ENCODE measurements around the gene CFTR.
"Not testable (repeated sequence)": the region's sequence is repeated elsewhere in the genome, so short reads cannot be mapped to it uniquely, and the experiment has no call there.

CFTR gene

DNA sequence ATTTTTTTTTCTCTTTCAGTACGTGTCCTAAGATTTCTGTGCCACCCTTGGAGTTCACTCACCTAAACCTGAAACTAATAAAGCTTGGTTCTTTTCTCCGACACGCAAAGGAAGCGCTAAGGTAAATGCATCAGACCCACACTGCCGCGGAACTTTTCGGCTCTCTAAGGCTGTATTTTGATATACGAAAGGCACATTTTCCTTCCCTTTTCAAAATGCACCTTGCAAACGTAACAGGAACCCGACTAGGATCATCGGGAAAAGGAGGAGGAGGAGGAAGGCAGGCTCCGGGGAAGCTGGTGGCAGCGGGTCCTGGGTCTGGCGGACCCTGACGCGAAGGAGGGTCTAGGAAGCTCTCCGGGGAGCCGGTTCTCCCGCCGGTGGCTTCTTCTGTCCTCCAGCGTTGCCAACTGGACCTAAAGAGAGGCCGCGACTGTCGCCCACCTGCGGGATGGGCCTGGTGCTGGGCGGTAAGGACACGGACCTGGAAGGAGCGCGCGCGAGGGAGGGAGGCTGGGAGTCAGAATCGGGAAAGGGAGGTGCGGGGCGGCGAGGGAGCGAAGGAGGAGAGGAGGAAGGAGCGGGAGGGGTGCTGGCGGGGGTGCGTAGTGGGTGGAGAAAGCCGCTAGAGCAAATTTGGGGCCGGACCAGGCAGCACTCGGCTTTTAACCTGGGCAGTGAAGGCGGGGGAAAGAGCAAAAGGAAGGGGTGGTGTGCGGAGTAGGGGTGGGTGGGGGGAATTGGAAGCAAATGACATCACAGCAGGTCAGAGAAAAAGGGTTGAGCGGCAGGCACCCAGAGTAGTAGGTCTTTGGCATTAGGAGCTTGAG is at the start of gene CFTR:
Gene CFTR, plus strand, starts transcription at position 801 of the 830 bp plus-strand sequence. CDS start 70 bp downstream, outside the sequence.
- no peak for DNase-seq

DNA sequence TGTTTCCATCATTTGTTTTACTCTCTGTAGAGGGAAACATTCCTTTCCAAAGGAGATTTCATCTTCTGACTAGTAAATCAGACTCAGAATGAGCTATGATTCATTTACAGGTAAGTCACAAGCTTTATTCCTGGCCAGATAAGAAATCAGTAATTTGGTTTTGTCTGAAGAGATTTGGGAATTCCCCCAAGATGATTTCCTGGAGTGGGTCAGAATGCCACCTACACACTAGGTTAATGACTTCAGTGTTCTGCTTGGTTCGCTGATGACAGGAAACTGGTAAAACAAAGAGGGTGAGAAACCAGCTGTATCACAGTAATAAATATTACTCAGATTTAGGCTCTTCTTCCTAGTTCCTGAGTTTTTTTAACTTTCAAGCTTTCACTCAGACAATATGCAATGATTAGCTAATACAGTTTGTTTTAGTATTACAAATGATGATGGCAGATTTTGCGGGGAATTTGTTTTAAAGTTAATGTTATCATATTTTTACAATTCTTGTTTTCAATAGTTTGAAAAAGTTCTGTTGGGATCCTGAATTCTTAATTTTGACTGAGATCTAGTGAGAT is 44.3 kb upstream of the CFTR start:
- no peak for DNase-seq

DNA sequence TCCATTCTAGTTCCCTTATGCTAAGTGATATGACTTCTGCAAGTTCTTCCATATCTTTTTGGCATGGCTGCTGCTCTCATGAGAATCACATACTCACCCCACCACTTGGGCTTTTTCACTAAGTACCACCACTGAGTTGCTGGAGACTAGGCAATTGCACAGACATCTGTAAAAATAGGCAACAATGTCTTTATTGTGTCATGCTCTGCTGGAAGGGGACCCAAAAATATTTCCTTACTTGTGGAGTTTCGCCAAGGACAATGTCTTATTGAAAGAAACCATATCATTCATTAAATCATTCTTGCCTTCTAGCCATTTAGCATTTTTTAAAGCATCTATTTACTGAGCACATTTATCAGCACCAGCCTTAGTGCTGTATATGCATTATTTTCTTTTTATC is 35.2 kb upstream of the CFTR start:
- no peak for DNase-seq

DNA sequence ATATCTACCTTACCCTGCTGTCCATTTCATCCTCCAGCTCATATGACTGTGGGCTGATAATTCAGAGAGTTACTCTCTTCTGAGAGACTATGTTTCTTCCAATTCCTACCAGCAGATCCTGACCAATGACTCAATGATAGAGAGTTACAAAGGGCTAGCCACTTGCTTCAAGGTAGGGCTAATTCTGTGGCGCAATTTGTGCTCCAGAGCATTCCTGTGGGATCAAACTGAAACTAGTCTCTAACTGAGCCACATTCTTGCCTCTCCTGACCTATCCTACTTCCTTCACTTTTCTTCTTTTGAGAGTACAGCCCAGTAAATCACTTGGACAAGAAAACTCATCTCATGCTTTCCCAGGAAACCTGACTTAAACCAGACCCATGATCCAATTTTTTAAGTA is 34.6 kb upstream of the CFTR start:
- no peak for DNase-seq

DNA sequence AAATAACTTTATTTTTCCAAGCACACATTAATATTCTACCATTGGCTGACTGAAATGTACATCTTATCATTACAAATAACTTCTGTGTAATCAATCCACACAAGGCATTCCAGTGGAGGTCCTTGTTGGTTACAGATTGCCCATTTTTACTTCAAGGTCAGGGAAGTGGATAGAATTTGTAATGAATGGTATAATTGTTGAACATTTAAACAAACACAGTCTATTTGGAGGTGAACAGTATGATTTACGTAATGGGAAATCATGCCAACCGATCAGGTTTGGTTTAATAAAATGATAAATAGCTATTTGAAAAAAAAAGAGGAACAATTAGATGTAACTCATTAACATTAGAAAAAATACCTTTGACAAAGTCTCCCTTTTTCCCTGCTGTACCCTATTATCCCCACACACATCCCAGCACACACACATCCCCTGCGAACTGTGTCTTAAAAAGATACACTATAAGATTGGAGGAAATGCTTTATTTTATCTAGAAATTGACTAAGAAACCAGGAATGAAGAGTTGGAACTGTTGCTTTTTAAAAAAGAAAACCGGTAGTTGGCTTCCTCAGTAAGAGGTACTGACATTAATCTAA is 33.5 kb upstream of the CFTR start:
- DNase-seq: no peak

DNA sequence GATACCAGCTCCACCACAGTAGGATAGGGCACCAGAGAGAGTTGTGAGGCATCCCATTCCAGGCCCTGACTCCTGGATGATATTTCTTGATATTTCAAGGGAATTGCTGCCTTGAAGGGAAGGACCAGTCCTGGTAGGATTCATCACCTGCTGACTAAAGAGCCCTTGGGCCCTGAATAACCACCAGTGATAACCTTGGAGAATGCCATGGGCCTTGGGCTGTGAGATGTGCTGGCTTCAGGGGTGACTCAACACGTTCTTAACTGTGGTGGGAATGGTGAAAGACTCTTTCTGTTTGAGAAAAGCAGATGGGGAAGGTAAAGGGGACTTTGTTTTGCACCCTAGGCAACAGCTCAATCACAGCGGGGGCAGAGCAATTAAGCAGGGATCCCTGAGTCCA is 31.2 kb upstream of the CFTR start:
- no peak for DNase-seq

DNA sequence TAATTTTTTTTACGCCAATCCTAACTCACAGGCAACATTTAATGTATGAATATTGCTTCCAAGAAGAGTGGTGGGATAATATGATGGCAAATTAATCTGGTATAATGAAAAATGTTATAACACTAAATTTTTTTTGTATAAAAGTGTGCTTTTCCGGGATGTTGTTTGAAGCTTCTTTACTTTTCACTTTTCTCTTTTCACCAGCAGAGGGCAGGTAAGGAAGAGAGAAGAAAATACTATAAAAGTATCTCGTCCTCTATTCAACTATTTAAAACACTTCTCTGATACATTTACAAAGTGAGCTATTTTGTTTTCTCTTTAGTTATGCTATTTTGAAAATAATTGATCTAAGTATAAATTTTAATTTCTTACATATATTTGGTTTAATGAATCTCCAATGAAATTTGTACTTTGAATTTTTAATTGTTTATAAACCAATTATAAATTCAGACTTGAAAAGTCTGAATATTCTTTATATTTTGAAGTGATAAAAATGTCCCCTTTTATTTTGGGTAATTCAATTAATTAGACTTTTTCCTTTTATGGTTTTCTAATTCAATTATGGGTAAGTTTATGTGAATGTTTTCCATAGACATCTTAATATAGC is 20.7 kb upstream of the CFTR start:
- peak; percentile 50 for DNase-seq

DNA sequence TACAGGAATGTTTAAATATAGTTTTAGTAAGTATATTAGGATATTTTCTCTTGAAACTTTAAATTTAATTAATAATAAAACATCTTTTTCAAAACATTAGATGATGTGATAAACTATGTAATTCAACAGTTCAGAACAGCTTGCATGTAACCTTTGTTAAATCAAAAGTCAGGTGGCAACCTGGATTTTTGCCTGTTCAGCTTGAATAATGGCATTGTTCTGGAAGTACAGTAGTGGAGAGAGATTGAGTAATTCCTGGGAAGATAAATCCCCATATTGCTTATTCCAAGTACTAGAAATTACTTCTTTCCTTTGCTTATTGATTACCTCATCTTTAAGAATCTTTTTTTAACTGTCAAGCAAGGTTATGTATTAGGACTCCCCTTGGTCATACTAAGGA is 20.1 kb upstream of the CFTR start:
- no peak for DNase-seq

DNA sequence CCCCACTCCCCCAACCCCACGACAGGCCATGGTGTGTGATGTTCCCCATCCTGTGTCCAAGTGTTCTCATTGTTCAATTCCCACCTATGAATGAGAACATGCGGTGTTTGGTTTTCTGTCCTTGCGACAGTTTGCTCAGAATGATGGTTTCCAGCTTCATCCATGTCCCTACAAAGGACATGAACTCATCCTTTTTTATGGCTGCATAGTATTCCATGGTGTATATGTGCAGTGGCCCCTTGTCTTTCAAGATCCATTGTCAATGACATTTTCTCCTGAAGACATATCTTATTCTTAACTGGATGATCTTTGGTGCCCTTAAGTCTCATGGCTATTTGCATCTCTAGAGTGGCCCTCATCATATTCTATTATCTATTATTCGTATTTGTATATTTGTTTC is 19.0 kb upstream of the CFTR start:
- DNase-seq: not testable (repeated sequence)

DNA sequence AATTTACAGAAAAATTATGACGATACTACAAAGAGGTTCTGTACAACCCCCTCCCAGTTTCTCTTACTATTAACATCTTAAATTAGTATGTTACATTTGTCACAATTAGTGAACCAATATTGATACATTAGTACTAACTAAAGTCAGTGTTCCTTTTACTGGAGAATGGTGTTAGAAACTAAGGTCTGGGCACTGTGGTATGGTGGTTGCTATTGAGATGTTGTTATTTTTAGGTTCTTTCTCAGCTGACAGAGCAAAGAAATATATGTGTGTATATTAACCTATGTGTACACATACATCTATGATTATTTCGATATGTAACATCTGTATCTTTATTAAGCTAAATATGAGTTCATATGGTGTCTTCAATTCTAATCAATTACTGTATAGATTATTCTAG is 11.7 kb upstream of the CFTR start:
- DNase-seq: no peak

DNA sequence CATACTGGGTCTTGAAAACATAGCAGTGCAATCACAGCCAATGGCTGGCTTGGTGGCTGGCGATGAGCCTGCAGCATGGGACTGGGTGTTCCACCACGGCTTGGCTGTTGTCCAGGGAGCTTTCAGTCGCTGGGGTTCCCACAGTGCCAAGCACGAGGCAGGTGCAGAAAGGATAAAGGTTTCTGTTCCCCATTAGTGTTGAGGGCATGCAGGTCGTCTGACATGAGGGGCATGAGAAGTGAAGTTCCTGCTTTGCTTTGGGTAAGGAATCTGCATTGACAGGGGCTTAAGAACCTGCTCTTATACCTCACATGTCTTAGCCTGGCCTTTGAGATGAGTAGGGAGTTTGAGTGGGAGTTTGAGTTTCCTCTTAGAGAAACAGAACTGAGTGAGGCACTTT is 9.0 kb upstream of the CFTR start:
- no peak for DNase-seq

DNA sequence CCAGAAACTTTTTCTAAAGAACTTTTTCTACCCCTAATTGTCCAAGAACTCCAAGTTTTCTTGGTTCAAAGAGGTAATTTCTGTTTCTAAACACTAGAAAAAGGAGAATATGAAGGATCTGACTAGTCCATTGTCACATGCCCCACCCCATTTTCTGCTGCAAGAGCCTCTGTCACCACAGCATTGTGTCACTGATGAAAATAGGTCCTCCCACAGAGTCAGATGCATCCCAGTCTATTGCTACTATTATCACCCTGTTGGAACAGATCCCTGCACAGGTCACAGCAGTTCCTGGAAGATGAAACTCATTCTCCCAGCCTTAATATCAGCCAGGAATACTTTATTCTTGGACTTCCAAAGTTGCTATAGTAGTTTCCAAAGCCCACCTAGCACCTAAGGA is 7.5 kb upstream of the CFTR start:
- DNase-seq: no peak

DNA sequence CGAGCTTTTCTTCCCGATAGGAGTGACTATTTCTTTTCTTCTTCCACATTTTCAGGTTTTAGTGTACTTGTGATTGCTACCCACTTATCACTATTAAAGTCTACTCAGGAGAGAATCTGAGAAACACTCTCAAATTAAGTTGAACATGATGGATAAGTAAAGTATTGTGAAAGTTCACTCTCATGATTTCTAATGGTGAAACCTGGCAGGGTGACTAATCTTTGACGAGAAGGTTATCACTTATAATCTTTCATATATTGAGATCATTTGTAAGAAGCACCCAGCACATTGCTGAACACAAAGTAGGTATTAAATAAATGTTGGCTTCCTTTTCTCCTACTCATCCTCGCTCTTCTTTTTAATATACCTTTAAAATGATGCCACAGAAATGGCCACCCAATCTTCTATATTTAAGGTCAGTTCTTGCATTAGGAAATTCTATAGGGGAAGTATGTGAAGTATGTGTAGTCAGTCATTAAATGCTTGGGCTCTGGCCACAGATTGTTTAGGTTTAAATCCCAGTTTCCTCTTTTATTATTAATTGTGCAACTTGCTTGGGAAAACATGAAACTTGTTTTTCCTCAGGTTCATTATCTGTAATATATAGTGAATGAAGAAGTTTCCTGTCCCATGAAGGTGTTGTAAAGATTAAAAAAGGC is 3.1 kb upstream of the CFTR start:
- no peak for DNase-seq

DNA sequence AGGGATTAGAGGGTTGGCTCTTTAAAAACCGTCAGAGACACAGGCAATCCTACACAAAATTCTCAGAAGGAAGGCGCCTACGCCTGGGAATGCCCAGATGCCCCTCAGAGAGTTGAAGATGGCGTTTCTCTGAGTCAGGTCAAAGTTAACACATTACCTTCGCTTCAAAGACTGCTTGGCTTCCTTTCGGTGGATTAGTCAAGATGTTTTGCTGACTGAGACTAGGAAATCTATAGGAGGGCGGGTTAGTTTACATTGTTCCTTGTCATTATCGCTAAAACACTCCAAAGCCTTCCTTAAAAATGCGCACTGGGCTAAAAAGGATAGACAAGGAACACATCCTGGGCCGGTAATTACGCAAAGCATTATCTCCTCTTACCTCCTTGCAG is 995 bp upstream of the CFTR start:
- no peak for DNase-seq

DNA sequence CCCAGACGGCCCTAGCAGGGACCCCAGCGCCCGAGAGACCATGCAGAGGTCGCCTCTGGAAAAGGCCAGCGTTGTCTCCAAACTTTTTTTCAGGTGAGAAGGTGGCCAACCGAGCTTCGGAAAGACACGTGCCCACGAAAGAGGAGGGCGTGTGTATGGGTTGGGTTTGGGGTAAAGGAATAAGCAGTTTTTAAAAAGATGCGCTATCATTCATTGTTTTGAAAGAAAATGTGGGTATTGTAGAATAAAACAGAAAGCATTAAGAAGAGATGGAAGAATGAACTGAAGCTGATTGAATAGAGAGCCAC is 184 bp downstream of the CFTR start:
- no peak for DNase-seq

DNA sequence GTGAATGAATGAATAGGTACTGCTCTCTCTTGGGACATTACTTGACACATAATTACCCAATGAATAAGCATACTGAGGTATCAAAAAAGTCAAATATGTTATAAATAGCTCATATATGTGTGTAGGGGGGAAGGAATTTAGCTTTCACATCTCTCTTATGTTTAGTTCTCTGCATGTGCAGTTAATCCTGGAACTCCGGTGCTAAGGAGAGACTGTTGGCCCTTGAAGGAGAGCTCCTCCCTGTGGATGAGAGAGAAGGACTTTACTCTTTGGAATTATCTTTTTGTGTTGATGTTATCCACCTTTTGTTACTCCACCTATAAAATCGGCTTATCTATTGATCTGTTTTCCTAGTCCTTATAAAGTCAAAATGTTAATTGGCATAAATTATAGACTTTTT is 1.2 kb downstream of the CFTR start:
- no peak for DNase-seq

DNA sequence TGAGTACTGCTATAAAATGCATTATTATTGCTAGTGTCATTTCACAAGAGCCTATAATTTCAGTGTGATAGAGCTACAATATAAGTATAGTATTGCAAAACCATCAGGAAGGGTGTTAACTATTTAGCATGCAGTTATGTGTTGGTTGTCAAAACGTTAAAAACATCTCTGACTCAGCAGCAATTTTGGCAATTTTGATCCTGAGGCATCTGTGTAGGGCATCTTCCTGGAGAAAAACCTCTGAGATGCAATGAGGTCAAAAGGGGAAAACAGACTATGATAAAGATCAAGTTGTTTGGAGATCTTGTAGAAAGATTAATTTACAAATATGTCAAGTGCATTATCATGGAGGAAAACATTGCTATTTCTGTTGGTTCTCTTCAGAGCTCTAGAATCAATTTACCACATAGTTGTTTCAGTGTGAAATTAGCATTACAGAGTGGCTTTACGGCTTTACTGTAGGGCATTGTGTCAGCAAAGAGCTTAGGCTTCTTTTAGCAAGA is 5.3 kb downstream of the CFTR start:
- no peak for DNase-seq

DNA sequence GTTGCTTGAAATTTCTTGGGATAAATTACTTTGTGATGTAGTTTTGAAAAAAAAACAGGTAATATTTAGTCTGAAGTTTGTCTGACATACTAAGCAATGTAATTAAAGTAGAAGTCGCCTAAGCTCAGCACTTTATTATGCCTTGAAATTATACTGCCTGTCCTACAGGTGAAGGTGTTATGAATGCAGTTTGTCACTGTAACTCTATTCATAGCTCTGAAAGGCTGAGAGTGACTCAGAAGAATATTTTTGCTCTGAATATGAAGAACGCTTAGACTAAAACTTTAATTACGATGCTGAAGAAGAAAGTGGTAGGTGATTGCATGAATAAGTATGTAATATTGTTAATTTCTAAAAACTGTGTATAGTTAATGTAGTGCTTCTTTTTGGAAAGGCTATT is 9.2 kb downstream of the CFTR start:
- no peak for DNase-seq

DNA sequence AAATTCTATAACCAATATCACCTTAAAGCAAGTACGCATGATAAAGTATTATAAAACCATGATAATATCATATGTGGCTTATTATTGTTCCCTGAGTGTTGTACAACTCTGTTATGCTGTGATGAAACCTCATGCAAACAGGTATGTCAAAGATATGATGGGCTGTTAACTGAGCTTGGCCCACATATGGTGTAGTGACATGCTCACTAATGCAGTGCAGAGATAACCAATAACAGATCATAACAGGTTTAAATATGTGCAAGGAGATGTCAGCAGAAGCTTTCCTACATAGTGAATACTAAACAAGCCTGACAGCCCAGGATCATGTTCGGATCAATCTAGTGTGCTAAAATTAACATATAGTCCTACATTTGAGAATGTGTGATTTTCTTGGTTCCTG is 9.6 kb downstream of the CFTR start:
- DNase-seq: no peak

DNA sequence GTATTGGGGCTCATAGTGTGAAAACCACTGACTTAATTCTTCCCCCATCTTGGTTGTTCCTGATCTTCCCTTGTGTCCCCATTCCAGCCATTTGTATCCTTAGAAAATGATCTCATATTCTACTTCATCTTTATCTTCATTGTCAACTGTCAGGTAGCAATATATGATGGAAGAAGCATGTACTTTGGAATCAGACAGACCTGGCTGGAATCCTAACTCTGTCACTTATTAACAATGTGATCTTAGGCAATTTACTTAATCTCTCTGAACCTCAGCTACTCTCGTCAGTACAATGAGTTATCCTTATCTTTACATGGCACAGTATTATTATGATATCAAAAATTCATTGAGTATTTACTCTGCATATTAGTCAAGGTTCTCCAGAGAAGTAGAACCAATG is 10.1 kb downstream of the CFTR start:
- no peak for DNase-seq

DNA sequence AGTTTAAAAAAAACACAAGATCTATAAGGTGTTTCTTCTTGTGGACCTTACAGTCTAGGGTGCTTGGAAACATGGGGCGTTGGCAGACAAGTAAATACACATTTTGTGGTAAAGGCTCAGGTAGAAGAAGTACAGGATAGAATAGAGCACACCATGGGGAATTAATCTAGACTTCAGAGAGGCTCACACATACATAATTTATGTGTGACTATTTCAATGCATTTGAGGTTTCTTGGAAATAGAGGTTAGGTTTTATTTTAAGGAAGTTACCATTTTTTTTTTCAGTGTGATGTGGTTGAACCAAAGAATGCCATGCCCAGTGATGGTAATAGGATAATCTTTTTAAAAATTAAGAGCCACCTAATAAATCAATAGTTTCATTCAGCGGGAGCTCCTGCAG is 12.8 kb downstream of the CFTR start:
- DNase-seq: no peak

DNA sequence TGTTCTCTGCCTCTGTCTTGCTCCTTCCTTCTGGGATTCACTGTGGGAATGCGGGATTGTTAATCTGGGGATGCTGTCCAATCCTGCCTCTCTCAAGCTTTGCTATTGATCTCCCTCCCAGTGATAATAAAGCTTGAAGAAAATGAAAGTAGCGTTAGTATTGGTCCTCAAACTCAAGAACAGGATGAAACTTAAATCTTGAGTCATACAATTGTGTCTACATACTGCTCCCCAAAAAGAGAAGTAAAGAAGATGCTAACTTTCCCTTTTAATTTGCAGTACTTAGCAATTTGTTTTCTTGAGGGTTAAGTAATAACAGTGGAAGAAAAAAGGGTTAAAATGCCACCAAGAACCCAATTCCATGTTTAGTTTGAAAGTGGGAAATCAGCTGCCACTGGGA is 13.6 kb downstream of the CFTR start:
- no peak for DNase-seq

DNA sequence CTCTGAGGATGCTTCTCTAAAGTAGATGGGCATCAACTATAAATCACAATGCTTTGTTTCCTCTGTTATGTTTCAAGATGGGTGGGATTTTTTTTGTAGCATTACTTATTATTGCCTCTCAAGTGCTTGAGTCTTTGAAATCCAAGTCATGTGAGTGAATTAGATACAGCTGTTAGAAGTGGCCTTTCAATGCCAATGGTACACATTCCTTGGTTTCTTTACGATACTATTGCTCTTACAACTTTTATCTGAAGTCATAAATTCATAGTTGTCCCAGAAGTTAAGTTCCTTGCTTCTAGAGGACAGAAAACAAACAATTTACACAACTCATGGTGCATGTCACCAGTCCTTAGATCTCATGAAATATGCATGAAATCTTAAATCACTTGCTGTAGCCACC is 15.5 kb downstream of the CFTR start:
- no peak for DNase-seq

DNA sequence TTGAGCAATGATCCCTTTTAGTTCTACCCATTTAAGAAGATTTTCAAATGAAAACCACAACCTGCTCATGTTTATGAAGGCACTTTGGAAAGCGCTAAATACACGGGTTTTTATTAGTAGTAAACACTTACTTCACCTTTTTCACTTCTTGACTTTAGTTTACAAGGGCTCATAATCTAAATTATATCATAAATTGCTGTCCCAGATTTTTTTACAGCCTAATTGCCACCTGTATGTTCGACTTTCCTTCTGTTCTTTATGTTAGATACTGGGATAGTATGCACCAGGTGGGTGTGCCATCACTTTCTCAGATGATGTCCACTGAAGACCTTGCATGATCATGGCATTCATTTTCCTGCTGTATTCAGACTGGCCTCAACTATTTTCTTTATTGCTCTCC is 22.5 kb downstream of the CFTR start:
- DNase-seq: no peak

Measured in hematopoietic multipotent progenitor cell treated with erythropoietin and hydrocortisone succinate and interleukin-3 and kit ligand, for 8 days (in vitro differentiated cells).